Measurements from ENCODE around the gene SLC49A4.

The SLC49A4 gene

DNA sequence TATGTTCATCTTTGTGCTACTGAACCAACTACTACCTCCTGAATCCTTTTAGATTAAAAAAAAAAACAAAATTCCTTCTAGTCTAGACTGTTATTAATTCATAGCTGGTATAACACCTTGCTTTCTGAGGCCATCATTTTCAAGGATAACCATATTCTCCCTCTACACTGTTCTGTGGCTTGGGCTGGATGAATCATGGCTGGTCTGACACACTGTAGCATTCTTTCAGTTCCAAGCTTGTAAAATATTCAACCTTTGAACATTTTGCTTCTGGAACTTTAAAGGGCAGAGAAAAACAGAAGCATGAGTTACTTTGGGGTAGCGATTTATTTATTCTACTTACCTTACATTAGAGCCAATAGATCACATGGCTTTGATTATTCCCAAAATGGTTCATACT lies 8.8 kb upstream of the SLC49A4 start:
- DNase-seq (ENCODE audit: low spot score) = no peak

DNA sequence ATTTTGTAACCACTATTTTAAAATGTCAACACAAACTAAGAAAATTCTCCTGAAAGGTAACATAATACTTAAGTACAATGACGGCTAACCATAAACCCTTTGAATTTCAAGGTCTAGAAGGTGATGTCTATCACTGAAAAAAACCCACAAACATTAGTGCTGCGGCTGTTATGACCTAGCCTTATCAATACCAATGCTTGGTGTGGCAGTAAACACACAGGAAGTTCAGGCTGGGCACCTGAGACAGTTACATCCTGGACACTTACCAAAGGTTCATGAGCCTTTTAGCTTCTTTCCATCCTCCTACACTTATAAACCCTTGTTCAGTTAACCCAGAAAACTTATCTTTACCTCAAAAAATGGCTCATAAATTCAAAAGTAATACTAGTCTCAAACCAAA lies 7.0 kb upstream of the SLC49A4 start:
- no peak for DNase-seq (ENCODE audit: low spot score)

GRCh38 chr3:122789585-122790273 lies 5.1 kb upstream of the SLC49A4 start:
- no peak for DNase-seq (ENCODE audit: low spot score)

GRCh38 chr3:122793568-122794416 lies 1.1 kb upstream of the SLC49A4 start, which contains the start of gene HSPBAP1:
HSPBAP1 (minus strand) TSS chr3:122793831; CDS start chr3:122793680, 151 bp downstream.
- DNase-seq (ENCODE audit: low spot score) = peak; percentile 93

GRCh38 chr3:122794483-122794778 lies 438 bp upstream of the SLC49A4 start:
- DNase-seq (ENCODE audit: low spot score) = no peak

GRCh38 chr3:122795674-122796195 lies 866 bp downstream of the SLC49A4 start:
- DNase-seq (ENCODE audit: low spot score) = no peak

DNA sequence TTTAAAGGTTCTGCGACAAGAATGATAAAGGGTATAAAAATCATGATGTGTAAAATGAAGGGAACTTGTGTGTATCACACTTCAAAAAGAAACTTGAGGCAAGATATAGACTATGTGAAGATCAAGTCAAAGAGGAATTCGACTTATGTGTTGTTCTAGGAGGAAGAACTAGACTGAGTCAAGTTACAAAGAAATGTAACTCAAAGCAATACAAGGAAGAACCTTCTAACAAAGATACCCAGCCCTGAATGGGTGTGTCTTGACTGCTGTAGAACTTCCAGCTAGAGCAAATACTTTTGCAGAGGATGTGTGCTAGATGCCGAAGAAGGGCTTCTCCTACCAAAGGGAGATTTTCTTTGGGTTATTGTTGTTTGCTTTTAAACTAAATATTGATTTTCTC lies 2.4 kb downstream of the SLC49A4 start:
- no peak for DNase-seq (ENCODE audit: low spot score)

GRCh38 chr3:122799322-122799721 lies 4.5 kb downstream of the SLC49A4 start:
- DNase-seq (ENCODE audit: low spot score) = no peak

DNA sequence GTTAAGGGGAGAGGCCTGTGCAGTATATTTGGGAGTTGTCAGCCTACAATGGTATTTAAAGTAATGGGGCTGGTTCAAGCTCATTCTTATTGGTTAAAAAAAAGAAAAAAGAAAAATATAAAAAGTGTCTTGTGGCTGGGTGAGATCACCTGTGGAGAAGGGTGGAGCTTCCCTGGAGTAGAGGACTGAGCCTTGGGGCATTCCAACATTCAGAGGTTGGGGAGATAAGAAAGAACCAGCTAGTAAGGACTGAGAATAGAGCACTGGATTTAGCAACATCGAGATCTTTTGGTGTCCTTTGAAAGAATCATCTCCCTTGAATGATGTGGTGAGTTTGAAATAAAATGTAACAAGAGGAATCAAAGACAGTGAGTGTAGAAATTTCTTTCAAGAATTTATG lies 5.2 kb downstream of the SLC49A4 start:
- no peak for DNase-seq (ENCODE audit: low spot score)

DNA sequence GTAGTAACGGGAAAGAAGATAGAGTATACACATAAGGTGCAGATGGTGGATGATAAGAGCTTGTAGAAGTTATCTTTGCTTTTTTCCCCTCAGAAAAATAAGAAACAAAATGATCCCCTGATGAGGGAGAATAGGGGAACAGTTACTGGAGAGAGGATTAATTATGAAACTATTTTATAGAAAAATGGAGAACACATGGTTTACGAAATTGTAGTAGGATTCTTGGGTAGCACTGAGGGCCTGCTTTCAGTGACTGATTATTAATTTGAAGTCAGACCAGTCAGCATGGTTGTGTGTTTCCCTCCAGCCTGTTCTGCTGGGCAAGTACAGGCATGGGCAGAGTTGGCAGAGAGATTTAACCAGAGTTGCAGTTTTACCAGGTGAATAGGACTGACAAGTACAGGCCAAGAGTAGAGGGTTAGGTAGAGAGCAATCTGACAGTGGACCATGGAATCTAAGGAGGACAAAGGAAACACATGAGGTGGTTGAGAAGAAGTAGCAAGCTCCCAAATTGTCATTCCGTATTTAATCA lies 5.9 kb downstream of the SLC49A4 start:
- DNase-seq (ENCODE audit: low spot score) = no peak

- DNase-seq (ENCODE audit: low spot score) = no peak
These were observed 7.5 kb downstream of the SLC49A4 start for GRCh38 chr3:122802323-122802722.

DNA sequence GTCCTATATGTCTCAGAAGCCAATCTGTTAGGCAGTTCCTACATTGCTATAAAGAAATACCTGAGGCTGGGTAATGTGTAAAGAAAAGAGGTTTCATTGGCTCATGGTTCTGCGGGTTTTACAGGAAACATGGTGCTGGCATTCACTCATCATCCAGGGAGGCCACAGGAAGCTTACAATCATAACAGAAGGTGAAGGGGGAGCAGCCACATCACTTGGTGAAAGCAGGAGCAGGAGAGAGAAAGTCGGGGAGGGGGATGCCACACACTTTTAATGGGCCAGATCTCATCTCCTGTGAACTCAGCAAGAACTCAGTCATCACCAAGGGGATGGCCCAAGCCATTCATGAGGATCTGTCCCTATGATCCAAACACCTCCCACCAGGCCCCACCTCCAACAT lies 9.1 kb downstream of the SLC49A4 start:
- DNase-seq (ENCODE audit: low spot score) = no peak

DNA sequence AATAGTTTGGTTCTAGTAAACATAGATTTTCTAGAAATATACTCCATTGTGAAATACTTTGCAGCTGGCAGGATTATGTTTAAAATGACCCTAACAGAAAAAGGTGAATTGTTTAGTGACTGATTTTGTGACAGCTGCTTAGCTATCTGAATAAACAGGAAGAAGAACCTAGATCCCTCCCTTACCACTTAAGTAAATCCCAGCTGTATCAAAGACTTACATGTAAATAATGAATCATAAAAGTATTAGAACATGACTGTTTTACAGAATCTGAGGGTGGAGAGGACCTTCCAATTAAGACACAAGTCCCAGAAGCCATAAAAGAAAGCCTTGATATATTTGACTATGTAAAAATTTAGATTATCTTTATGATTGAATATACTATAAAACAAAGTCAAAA lies 15.9 kb downstream of the SLC49A4 start:
- no peak for DNase-seq (ENCODE audit: low spot score)

DNA sequence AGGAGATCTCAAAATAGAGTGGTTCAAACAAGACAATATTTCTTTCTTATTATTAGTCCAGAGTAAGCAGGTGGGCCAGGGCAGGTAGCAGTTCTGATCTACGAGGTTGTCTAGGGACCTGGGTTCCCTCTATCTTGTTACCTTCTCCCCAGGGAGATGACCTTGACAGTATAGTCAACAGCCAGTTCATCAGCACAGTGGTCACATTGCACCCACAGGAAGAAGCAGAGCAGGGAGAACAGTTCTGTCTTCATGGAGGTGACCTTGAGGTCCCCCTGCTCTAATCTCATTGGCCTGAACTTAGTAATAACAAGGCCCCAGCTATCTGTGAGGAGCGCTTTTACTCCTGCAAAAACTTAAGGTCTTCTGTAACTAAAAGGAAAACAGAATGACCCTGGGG lies 21.7 kb downstream of the SLC49A4 start:
- DNase-seq (ENCODE audit: low spot score) = no peak

- no peak for DNase-seq (ENCODE audit: low spot score)
These were observed 29.9 kb downstream of the SLC49A4 start for GRCh38 chr3:122824465-122825381.

DNA sequence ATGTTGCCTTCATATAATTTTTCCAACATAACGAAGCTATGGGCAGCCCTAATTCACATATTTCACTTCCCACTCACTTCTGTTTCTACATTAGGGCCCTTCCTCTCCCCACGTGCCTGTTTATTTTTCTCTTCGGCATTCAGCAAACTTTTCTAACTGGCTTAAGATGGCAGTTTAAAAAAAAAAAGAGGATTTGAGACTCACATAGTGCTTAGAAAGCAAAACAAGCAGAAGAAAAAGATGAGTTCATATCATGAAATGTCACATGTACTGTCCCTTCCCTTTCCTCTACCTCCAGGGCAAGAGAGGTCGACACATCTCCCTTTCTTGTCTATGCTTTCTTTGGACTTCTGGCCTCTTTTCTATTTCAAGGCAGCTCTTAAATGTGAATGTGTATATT lies 30.6 kb downstream of the SLC49A4 start:
- DNase-seq (ENCODE audit: low spot score) = no peak

DNA sequence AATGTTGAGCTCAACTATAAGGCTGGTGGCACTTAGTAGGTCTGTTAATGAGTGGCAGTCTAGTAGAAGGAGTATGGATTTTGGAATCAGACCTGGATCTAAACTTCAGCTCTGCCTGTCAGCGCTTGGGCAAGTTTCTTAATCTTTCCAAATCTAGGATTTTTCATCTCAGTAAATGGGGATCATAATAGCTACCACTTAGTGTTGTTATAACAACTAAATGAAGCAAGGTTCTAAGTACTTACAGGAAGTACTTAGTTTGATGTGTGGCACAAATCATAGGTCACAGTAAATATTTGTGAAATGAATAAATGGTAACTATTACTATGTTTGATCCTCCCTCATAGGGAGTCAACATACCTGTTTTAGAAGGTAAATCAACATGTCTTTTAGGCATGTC lies 31.4 kb downstream of the SLC49A4 start:
- no peak for DNase-seq (ENCODE audit: low spot score)

DNA sequence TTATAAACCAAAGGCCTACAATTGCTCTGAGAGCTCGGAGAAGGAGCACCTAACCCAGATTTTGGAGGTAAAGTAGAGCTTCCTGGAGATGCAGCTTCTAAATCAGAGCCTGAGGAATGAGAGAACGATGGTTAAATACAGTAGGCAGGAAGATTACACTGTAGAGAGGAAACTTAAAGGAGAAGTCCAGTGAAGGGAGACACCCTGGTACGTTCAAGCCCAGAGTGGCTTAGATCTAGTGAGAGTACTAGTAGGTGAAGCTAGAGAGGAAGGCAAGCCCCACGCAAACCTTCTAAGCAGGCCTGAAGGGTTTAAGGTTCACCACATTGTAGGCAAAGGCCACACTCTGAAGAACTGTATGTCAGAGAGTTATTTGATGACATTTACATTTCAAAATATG lies 33.4 kb downstream of the SLC49A4 start:
- no peak for DNase-seq (ENCODE audit: low spot score)

DNA sequence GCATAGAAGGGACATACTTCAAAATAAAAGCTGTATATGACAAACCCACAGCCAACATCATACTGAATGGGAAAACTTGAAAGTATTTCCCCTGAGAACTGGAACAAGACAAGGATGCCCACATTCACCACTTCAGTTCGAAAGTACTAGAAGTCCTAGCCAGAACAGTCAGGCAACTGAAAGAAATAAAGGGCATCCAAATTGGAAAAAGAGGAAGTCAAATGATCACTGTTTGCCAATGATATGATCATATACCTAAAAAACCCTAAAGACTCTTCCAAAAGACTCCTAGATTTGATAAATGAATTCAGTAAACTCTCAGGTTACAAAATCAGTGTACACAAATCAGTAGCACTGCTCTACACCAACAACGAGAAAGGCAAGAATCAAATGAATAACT lies 40.7 kb downstream of the SLC49A4 start:
- no peak for DNase-seq (ENCODE audit: low spot score)

- no peak for DNase-seq (ENCODE audit: low spot score)
These were observed 48.7 kb downstream of the SLC49A4 start for GRCh38 chr3:122843604-122844003.

DNA sequence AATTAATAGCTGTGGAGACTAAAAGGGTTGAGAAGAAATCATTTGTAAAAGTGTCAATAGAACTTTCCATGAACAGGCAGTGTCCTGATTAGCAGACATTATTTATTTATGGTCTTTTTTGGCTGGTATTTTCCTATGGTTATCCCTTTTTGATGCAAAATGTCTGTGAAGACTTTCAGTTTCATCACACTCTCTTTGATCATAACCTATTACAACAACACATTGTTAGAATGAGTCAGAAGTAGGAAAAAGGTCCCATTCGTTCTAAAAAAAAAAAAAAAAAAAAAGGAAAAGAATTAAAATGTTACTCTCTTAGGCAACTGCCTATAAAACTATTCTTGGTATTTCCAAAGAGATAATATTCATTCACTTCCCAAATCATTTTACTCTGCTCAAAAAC lies 62.1 kb downstream of the SLC49A4 start:
- DNase-seq (ENCODE audit: low spot score) = no peak

DNA sequence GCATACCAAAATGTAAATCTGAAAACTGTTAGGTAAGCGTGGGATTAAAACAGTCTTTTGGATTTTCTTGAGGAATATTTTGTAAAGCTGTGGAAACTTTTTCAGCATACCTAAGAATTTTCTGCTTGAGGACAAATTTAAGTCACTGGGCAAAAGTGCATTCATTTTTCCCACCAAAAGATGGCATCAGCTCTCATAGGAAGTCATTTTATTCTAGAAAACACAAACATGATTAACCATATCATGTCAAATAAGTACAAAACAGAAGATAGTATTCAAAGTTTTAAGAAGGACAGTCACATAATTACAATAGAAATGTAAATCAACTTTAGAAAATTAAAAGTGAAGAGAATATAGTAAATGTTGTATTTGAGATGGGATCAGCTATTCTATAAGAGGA lies 63.5 kb downstream of the SLC49A4 start:
- no peak for DNase-seq (ENCODE audit: low spot score)
